PC-9 (cell line): ENCODE results near the gene PIK3CB. TPM values are rescaled to one million over a fixed set of nuclear protein-coding genes. Genes with fewer than 3 reads are reported as not detected.

Source experiments
- BruUV-seq: library from RNA; stranded (reverse); fragments of 400-500 nt; replicated peaks from 2 replicates; lab custom pipeline; 2021; lab: Mats Ljungman, UMichigan
- CTCF ChIA-PET: fragments of 300-600 bp; sonication (Branson Sonifier 250); formaldehyde crosslinking; loops from one replicate; lab custom pipeline; 2022; ENCODE audit warnings: antibody characterized with exemption; lab: Charles Lee
- POLR2A ChIA-PET: fragments of 300-600 bp; sonication (Branson Sonifier 250); formaldehyde crosslinking; loops from one replicate; lab custom pipeline; 2022; ENCODE audit warnings: antibody characterized with exemption; ENCODE audit not compliant: unreplicated experiment; lab: Charles Lee
- DNase-seq, 2 experiments: peaks; one replicate each; pipeline versions ENCODE4 v3.0.0 to v3.0.0-alpha.2; 2015 to 2022; ENCODE audit warnings: mixed read lengths in 1 of 2
- H2AFZ ChIP-seq: fragments of 200-600 bp; sonication (generic); 2 replicates; pipeline ENCODE4 v1.8.1; 2017; ENCODE audit warnings: antibody characterized with exemption
- H3F3A ChIP-seq: fragments of 200-600 bp; sonication (generic); 2 replicates; pipeline ENCODE4 v1.8.1; 2017; ENCODE audit warnings: antibody characterized with exemption, mild to moderate bottlenecking, low read depth; ENCODE audit not compliant: insufficient read depth
- H3K27ac ChIP-seq: fragments of 200-600 bp; sonication (generic); 2 replicates; pipeline ENCODE4 v1.6.1; 2016; ENCODE audit warnings: mixed run types
- H3K27me3 ChIP-seq: fragments of 200-600 bp; sonication (generic); 2 replicates; pipeline ENCODE4 v1.6.1; 2016; ENCODE audit warnings: low read depth, mixed run types; ENCODE audit not compliant: insufficient read depth
- H3K36me3 ChIP-seq: fragments of 200-600 bp; sonication (generic); 2 replicates; pipeline ENCODE4 v1.6.1; 2016; ENCODE audit warnings: low read depth, mixed run types
- H3K4me1 ChIP-seq: fragments of 200-600 bp; sonication (generic); replicated peaks from 2 replicates; pipeline ENCODE4 v1.6.1; 2016; ENCODE audit warnings: mixed run types; ENCODE audit not compliant: insufficient read depth
- H3K4me2 ChIP-seq: fragments of 200-600 bp; sonication (generic); 2 replicates; pipeline ENCODE4 v1.6.1; 2017; ENCODE audit warnings: mixed run types
- H3K4me3 ChIP-seq: fragments of 200-600 bp; sonication (generic); 2 replicates; pipeline ENCODE4 v1.6.1; 2016; ENCODE audit warnings: mixed run types
- H3K79me2 ChIP-seq: fragments of 200-600 bp; sonication (generic); 2 replicates; pipeline ENCODE4 v1.6.1; 2017; ENCODE audit warnings: low read depth, mixed run types
- H3K9me2 ChIP-seq: fragments of 200-600 bp; sonication (generic); 2 replicates; pipeline ENCODE4 v1.8.1; 2017; ENCODE audit warnings: mild to moderate bottlenecking; ENCODE audit not compliant: insufficient read depth
- H3K9me3 ChIP-seq: fragments of 200-600 bp; sonication (generic); 2 replicates; pipeline ENCODE4 v1.8.1; 2016; ENCODE audit warnings: low read depth; ENCODE audit not compliant: insufficient read depth
- H4K20me1 ChIP-seq: fragments of 200-600 bp; sonication (generic); 2 replicates; pipeline ENCODE4 v1.8.1; 2017; ENCODE audit not compliant: insufficient read depth
- EZH2 ChIP-seq: fragments of 200-600 bp; sonication (generic); IDR thresholded peaks from 2 replicates; pipeline ENCODE4 v1.8.0; 2017; ENCODE audit warnings: antibody characterized with exemption, low read depth
- intact Hi-C: fragments of 100-400 bp; cut with micrococcal nuclease; formaldehyde crosslinking; loops from one replicate; pipeline ENCODE4 v1.10.0; 2022; ENCODE audit not compliant: unreplicated experiment
- total RNA-seq: library from RNA; stranded (reverse); gene quantifications from 2 replicates; pipeline ENCODE4 v1.2.3, GENCODE V29; 2021
- TF ChIP-seq, protein P1 (sequence below): fragments of 200-600 bp; sonication (generic); conservative IDR thresholded peaks from 2 replicates; pipeline ENCODE4 v1.6.1; 2017; ENCODE audit warnings: mixed run types, antibody characterized with exemption, mild to moderate bottlenecking, moderate library complexity

Gene PIK3CB
- total RNA-seq, 1 experiment from 2014 or later = 47.8 TPM

- no peaks in the 10 kb centered on the region for H3K36me3 ChIP-seq
- H3K9me3 ChIP-seq = no peaks in the 10 kb centered on the region
- no peaks in the 10 kb centered on the region for H3K9me2 ChIP-seq
- no peak for DNase-seq
- H3K79me2 ChIP-seq = no peaks in the 10 kb centered on the region
- no peaks in the 10 kb centered on the region for H3K4me1 ChIP-seq
- no TSS peak for BruUV-seq
- H3F3A ChIP-seq = no peaks in the 10 kb centered on the region
- intact Hi-C loops = no loop called here
- H4K20me1 ChIP-seq = no peaks in the 10 kb centered on the region
- POLR2A ChIA-PET = no interaction called here
- no peak overlapping the region for H3K27ac ChIP-seq
- H3K4me2 ChIP-seq = no peak overlapping the region
- H2AFZ ChIP-seq = no peak overlapping the region
- TF ChIP-seq, protein P1, sequence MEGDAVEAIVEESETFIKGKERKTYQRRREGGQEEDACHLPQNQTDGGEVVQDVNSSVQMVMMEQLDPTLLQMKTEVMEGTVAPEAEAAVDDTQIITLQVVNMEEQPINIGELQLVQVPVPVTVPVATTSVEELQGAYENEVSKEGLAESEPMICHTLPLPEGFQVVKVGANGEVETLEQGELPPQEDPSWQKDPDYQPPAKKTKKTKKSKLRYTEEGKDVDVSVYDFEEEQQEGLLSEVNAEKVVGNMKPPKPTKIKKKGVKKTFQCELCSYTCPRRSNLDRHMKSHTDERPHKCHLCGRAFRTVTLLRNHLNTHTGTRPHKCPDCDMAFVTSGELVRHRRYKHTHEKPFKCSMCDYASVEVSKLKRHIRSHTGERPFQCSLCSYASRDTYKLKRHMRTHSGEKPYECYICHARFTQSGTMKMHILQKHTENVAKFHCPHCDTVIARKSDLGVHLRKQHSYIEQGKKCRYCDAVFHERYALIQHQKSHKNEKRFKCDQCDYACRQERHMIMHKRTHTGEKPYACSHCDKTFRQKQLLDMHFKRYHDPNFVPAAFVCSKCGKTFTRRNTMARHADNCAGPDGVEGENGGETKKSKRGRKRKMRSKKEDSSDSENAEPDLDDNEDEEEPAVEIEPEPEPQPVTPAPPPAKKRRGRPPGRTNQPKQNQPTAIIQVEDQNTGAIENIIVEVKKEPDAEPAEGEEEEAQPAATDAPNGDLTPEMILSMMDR = no peak
- no peak for TF ChIP-seq EZH2
- CTCF ChIA-PET = no interaction called here
- no peak overlapping the region for H3K4me3 ChIP-seq
- H3K27me3 ChIP-seq = no peaks in the 10 kb centered on the region
Measured at GRCh38 chr3:138877226-138877625, 42.5 kb upstream of the PIK3CB start.

GRCh38 chr3:138875754-138876664 lies 41.3 kb upstream of the PIK3CB start:
- Histone ChIP-seq H3K27me3 (no peaks in the 10 kb centered on the region), H4K20me1 (no peaks in the 10 kb centered on the region), H3K36me3 (no peaks in the 10 kb centered on the region), H2AFZ (no peak overlapping the region), H3K9me3 (no peaks in the 10 kb centered on the region), H3K79me2 (no peaks in the 10 kb centered on the region), H3K27ac (no peak overlapping the region), H3F3A (no peaks in the 10 kb centered on the region), H3K4me2 (no peak overlapping the region), H3K4me3 (no peak overlapping the region), H3K4me1 (no peaks in the 10 kb centered on the region), H3K9me2 (no peaks in the 10 kb centered on the region)
- intact Hi-C loops = no loop called here
- BruUV-seq = no TSS peak
- POLR2A ChIA-PET = no interaction called here
- no peak for DNase-seq
- no peak for TF ChIP-seq EZH2
- TF ChIP-seq, protein P1 = no peak
- CTCF ChIA-PET = no interaction called here

- Histone ChIP-seq H3K9me3 (no peaks in the 10 kb centered on the region), H3K4me1 (no peaks in the 10 kb centered on the region), H2AFZ (no peak overlapping the region), H3K4me2 (no peak overlapping the region), H3K79me2 (no peaks in the 10 kb centered on the region), H3K9me2 (no peaks in the 10 kb centered on the region), H3K4me3 (no peak overlapping the region), H4K20me1 (no peaks in the 10 kb centered on the region), H3K36me3 (no peaks in the 10 kb centered on the region), H3K27me3 (no peaks in the 10 kb centered on the region), H3F3A (no peaks in the 10 kb centered on the region), H3K27ac (no peak overlapping the region)
- no TSS peak for BruUV-seq
- intact Hi-C loops = no loop called here
- no peak for TF ChIP-seq EZH2
- TF ChIP-seq, protein P1 = no peak
- ChIA-PET POLR2A (interaction anchor here (0.7 kb wide), 1 partner anchor 119 kb away, joined by 40 read pairs; no protein-coding TSS in a partner anchor), CTCF (no interaction called here)
- DNase-seq = no peak
Measured at GRCh38 chr3:138875096-138875753, 40.5 kb upstream of the PIK3CB start.
